CD4-positive, alpha-beta memory T cell (primary cell): ENCODE measurements around the gene ADAMTS16. TPM values are rescaled to one million over a fixed set of nuclear protein-coding genes. Genes with fewer than 3 reads are reported as not detected.

Source experiments
- CTCF ChIA-PET: fragments of 350-600 bp; sonication (Branson Sonifier 250); formaldehyde crosslinking; loops from one replicate; lab custom pipeline; 2021; ENCODE audit warnings: inconsistent platforms; ENCODE audit not compliant: partially characterized antibody; lab: Charles Lee
- POLR2A ChIA-PET: fragments of 350-600 bp; sonication (Branson Sonifier 250); formaldehyde crosslinking; loops from one replicate; lab custom pipeline; 2021; ENCODE audit not compliant: partially characterized antibody; lab: Charles Lee
- DNase-seq, 5 donors: peaks; one replicate each; pipeline versions ENCODE4 v3.0.0 to v3.0.0-alpha.2; 2020 to 2022; ENCODE audit warnings: mixed read lengths in 1 of 5
- H3K27ac ChIP-seq: one replicate; pipeline ENCODE4 v1.7.0; 2013; ENCODE audit warnings: low read depth, low read length
- H3K27me3 ChIP-seq: 2 replicates; pipeline ENCODE4 v1.7.0; 2013; ENCODE audit warnings: mild to moderate bottlenecking, low read length, moderate library complexity; ENCODE audit not compliant: insufficient read depth
- H3K36me3 ChIP-seq: 2 replicates; pipeline ENCODE4 v1.7.0; 2013; ENCODE audit warnings: mild to moderate bottlenecking, low read length, moderate library complexity; ENCODE audit not compliant: insufficient read depth
- H3K4me1 ChIP-seq: 2 replicates; pipeline ENCODE4 v1.7.0; 2013; ENCODE audit warnings: mild to moderate bottlenecking, low read length, moderate library complexity; ENCODE audit not compliant: insufficient read depth
- H3K4me3 ChIP-seq, 2 donors: one replicate each; pipeline ENCODE4 v1.7.0; 2013; ENCODE audit warnings: low read length in 2 of 2, mild to moderate bottlenecking in 1 of 2
- H3K9me3 ChIP-seq, 2 donors: one replicate each; pipeline ENCODE4 v1.7.0; 2013; ENCODE audit warnings: low read length in 2 of 2, control low read depth in 1 of 2; ENCODE audit not compliant: control insufficient read depth in 1 of 2
- H3K27ac Mint-ChIP-seq, 7 donors: one replicate each; pipeline ENCODE4 v1.8.0; 2020 to 2021; ENCODE audit warnings: mixed read lengths in 7 of 7, mild to moderate bottlenecking in 6 of 7, inconsistent platforms in 3 of 7, moderate library complexity in 3 of 7
- H3K27me3 Mint-ChIP-seq, 2 donors: one replicate each; pipeline ENCODE4 v1.8.0; 2020 to 2021; ENCODE audit warnings: mixed read lengths in 2 of 2
- H3K36me3 Mint-ChIP-seq, 2 donors: one replicate each; pipeline ENCODE4 v1.8.0; 2020 to 2021; ENCODE audit warnings: mixed read lengths in 2 of 2, inconsistent platforms in 1 of 2, mild to moderate bottlenecking in 1 of 2
- H3K4me1 Mint-ChIP-seq, 4 donors: one replicate each; pipeline ENCODE4 v1.8.0; 2020 to 2021; ENCODE audit warnings: mixed read lengths in 4 of 4, mild to moderate bottlenecking in 1 of 4
- H3K4me3 Mint-ChIP-seq, 8 donors: one replicate each; pipeline ENCODE4 v1.8.0; 2020 to 2021; ENCODE audit warnings: mixed read lengths in 8 of 8, mild to moderate bottlenecking in 7 of 8, moderate library complexity in 6 of 8, inconsistent platforms in 3 of 8
- H3K9me3 Mint-ChIP-seq, 8 donors: one replicate each; pipeline ENCODE4 v1.8.0; 2020 to 2021; ENCODE audit warnings: mixed read lengths in 8 of 8, mild to moderate bottlenecking in 5 of 8, inconsistent platforms in 3 of 8, moderate library complexity in 1 of 8
- intact Hi-C: fragments of 100-400 bp; cut with micrococcal nuclease; formaldehyde crosslinking; loops from one replicate; pipeline ENCODE4 v1.15.1; 2023
- polyA plus RNA-seq, 2 donors: library from polyadenylated mRNA; unstranded; fragments of 300-500 nt; fragmentation: Illumina TruSeq; gene quantifications; one replicate each; pipeline ENCODE4 v1.2.3, GENCODE V29; 2021
- total RNA-seq, 2 experiments: library from RNA; stranded (reverse); gene quantifications; one replicate each; pipeline ENCODE4 v1.2.3, GENCODE V29; 2021

ADAMTS16 gene
- total and polyA plus RNA-seq, 4 experiments from 2014 or later = not detected

GRCh38 chr5:5294429-5294828, 154.3 kb downstream of the ADAMTS16 start:
- H3K9me3 Mint-ChIP-seq = peaks cover 0 to 22% (median 9%) of the 10 kb centered on the region in 8 donors
- Histone ChIP-seq H3K27me3 (no peaks in the 10 kb centered on the region), H3K36me3 (no peaks in the 10 kb centered on the region), H3K27ac (no peak overlapping the region), H3K4me1 (no peaks in the 10 kb centered on the region), H3K4me3 (no peak overlapping the region), H3K9me3 (no peaks in the 10 kb centered on the region)
- H3K27ac Mint-ChIP-seq = peak overlapping the region in 1 of 7 donors; percentile 1
- no peak for DNase-seq
- ChIA-PET CTCF (no interaction called here), POLR2A (no interaction called here)
- H3K4me1 Mint-ChIP-seq = no peaks in the 10 kb centered on the region
- intact Hi-C loops = no loop called here
- no peak overlapping the region for H3K4me3 Mint-ChIP-seq
- no peaks in the 10 kb centered on the region for H3K36me3 Mint-ChIP-seq
- no peaks in the 10 kb centered on the region for H3K27me3 Mint-ChIP-seq

DNA sequence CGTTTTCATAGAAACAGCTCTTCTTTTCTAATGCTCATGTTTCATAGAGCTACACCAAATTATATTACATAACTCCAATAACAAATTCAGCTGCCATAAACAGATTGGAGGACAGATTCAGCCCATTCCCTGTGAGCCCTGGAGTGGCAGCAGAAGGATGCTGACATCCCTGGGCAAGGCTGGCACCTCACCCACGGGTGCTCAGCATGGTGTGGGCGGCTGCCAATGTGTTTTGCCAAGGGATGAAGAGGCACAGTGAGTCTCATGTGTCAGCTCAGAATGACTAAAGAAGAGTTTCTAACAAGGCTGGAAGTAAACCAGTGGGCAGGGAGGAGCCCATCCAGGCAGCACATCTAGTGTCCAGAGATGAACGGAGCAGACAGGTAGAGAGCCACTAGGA, 155.2 kb downstream of the ADAMTS16 start:
- no peak overlapping the region for H3K27ac ChIP-seq
- no peak overlapping the region for H3K27ac Mint-ChIP-seq
- H3K9me3 Mint-ChIP-seq = peaks cover 0 to 22% (median 12%) of the 10 kb centered on the region in 8 donors
- no peaks in the 10 kb centered on the region for H3K36me3 ChIP-seq
- H3K4me1 Mint-ChIP-seq = no peaks in the 10 kb centered on the region
- H3K4me3 Mint-ChIP-seq = no peak overlapping the region
- CTCF ChIA-PET = no interaction called here
- no peak overlapping the region for H3K4me3 ChIP-seq
- intact Hi-C loops = no loop called here
- H3K4me1 ChIP-seq = no peaks in the 10 kb centered on the region
- H3K27me3 ChIP-seq = no peaks in the 10 kb centered on the region
- POLR2A ChIA-PET = no interaction called here
- no peaks in the 10 kb centered on the region for H3K9me3 ChIP-seq
- H3K36me3 Mint-ChIP-seq = no peaks in the 10 kb centered on the region
- DNase-seq = no peak
- H3K27me3 Mint-ChIP-seq = no peaks in the 10 kb centered on the region

GRCh38 chr5:5296051-5296450, 155.9 kb downstream of the ADAMTS16 start:
- Histone ChIP-seq H3K27me3 (no peaks in the 10 kb centered on the region), H3K4me1 (no peaks in the 10 kb centered on the region), H3K36me3 (no peaks in the 10 kb centered on the region), H3K27ac (no peak overlapping the region), H3K4me3 (no peak overlapping the region), H3K9me3 (no peaks in the 10 kb centered on the region)
- Mint-ChIP-seq H3K27ac (no peak overlapping the region), H3K4me1 (no peaks in the 10 kb centered on the region), H3K9me3 (peaks cover 0 to 22% (median 13%) of the 10 kb centered on the region in 8 donors), H3K27me3 (no peaks in the 10 kb centered on the region), H3K4me3 (no peak overlapping the region), H3K36me3 (no peaks in the 10 kb centered on the region)
- CTCF ChIA-PET = no interaction called here
- DNase-seq = no peak
- POLR2A ChIA-PET = no interaction called here
- intact Hi-C loops = no loop called here

GRCh38 chr5:5297432-5298067, 157.4 kb downstream of the ADAMTS16 start:
- ChIA-PET CTCF (no interaction called here), POLR2A (no interaction called here)
- H3K27me3 ChIP-seq = no peaks in the 10 kb centered on the region
- no peak overlapping the region for H3K27ac Mint-ChIP-seq
- no peaks in the 10 kb centered on the region for H3K36me3 ChIP-seq
- H3K9me3 Mint-ChIP-seq = peaks cover 0 to 29% (median 20%) of the 10 kb centered on the region in 8 donors
- H3K27ac ChIP-seq = no peak overlapping the region
- H3K4me1 Mint-ChIP-seq = no peaks in the 10 kb centered on the region
- no peak overlapping the region for H3K4me3 Mint-ChIP-seq
- no peaks in the 10 kb centered on the region for H3K4me1 ChIP-seq
- H3K4me3 ChIP-seq = no peak overlapping the region
- DNase-seq = no peak
- intact Hi-C loops = no loop called here
- H3K9me3 ChIP-seq = no peaks in the 10 kb centered on the region
- peaks cover 0 to 3% of the 10 kb centered on the region in 2 donors for H3K27me3 Mint-ChIP-seq
- no peaks in the 10 kb centered on the region for H3K36me3 Mint-ChIP-seq

DNA sequence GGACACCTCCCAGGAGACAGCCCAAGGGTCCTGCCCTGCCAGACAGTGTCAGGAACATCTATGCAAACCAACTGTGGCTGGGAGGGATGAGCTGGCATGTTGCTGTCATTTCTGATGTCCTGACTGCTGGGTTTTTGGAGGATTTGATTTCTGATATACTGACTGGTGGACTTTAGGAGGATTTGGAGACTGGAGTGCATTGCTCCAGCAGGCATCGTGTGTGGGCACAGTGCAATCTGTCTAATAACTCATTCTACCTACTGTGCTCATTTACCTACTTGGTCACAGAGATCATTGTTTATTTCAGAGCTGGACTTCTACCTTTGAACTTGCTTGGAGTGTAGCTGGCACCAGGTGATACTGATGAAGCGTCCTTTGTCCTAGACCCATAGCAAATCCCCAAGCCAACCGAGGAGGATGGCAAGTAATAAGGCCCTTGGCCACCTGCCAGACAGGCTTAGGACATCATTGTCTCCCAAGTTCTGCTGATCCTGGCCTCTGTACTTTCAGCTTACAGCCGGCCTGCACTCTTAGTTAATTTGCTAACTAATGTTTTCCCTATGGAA, 158.0 kb downstream of the ADAMTS16 start:
- Mint-ChIP-seq H3K36me3 (no peaks in the 10 kb centered on the region), H3K9me3 (peaks cover 0 to 30% (median 19%) of the 10 kb centered on the region in 8 donors), H3K27me3 (peaks cover 0 to 3% of the 10 kb centered on the region in 2 donors), H3K27ac (no peak overlapping the region), H3K4me1 (no peaks in the 10 kb centered on the region), H3K4me3 (no peak overlapping the region)
- ChIA-PET CTCF (no interaction called here), POLR2A (no interaction called here)
- intact Hi-C loops = no loop called here
- H3K36me3 ChIP-seq = no peaks in the 10 kb centered on the region
- no peak for DNase-seq
- H3K9me3 ChIP-seq = no peaks in the 10 kb centered on the region
- H3K27me3 ChIP-seq = no peaks in the 10 kb centered on the region
- no peaks in the 10 kb centered on the region for H3K4me1 ChIP-seq
- no peak overlapping the region for H3K27ac ChIP-seq
- no peak overlapping the region for H3K4me3 ChIP-seq

- no peaks in the 10 kb centered on the region for H3K4me1 ChIP-seq
- intact Hi-C loops = no loop called here
- no peak overlapping the region for H3K27ac ChIP-seq
- no peaks in the 10 kb centered on the region for H3K36me3 ChIP-seq
- no peak overlapping the region for H3K4me3 Mint-ChIP-seq
- H3K9me3 ChIP-seq = no peaks in the 10 kb centered on the region
- peaks cover 0 to 30% (median 17%) of the 10 kb centered on the region in 8 donors for H3K9me3 Mint-ChIP-seq
- H3K36me3 Mint-ChIP-seq = no peaks in the 10 kb centered on the region
- CTCF ChIA-PET = no interaction called here
- DNase-seq = no peak
- H3K4me1 Mint-ChIP-seq = no peaks in the 10 kb centered on the region
- H3K27me3 Mint-ChIP-seq = peaks cover 0 to 3% of the 10 kb centered on the region in 2 donors
- POLR2A ChIA-PET = no interaction called here
- no peak overlapping the region for H3K4me3 ChIP-seq
- H3K27ac Mint-ChIP-seq = no peak overlapping the region
- H3K27me3 ChIP-seq = no peaks in the 10 kb centered on the region
Observed at GRCh38 chr5:5298841-5299541, 158.9 kb downstream of the ADAMTS16 start.

- POLR2A ChIA-PET = no interaction called here
- H3K4me3 Mint-ChIP-seq = no peak overlapping the region
- H3K27ac ChIP-seq = no peak overlapping the region
- intact Hi-C loops = no loop called here
- no peaks in the 10 kb centered on the region for H3K4me1 Mint-ChIP-seq
- H3K9me3 ChIP-seq = no peaks in the 10 kb centered on the region
- peaks cover 0 to 34% (median 14%) of the 10 kb centered on the region in 8 donors for H3K9me3 Mint-ChIP-seq
- no peak overlapping the region for H3K27ac Mint-ChIP-seq
- H3K4me3 ChIP-seq = no peak overlapping the region
- CTCF ChIA-PET = no interaction called here
- H3K27me3 ChIP-seq = no peaks in the 10 kb centered on the region
- no peak for DNase-seq
- peaks cover 0 to 3% of the 10 kb centered on the region in 2 donors for H3K27me3 Mint-ChIP-seq
- no peaks in the 10 kb centered on the region for H3K4me1 ChIP-seq
- H3K36me3 Mint-ChIP-seq = no peaks in the 10 kb centered on the region
- no peaks in the 10 kb centered on the region for H3K36me3 ChIP-seq
Observed at GRCh38 chr5:5301176-5301575, 161.0 kb downstream of the ADAMTS16 start.
